ENCODE measurements around the gene SSBP2. TPM values are rescaled to one million over a fixed set of nuclear protein-coding genes. Genes with fewer than 3 reads are reported as not detected.
"Not testable (repeated sequence)": the region's sequence is repeated elsewhere in the genome, so short reads cannot be mapped to it uniquely, and the experiment has no call there.

SSBP2 gene
- total RNA-seq, 6 donors from 2014 or later = 23.0 to 110 (median 32.9) TPM

- no peaks in the 10 kb centered on the region for H3K36me3 ChIP-seq
- no peak for ATAC-seq (ENCODE audit: low FRiP score in 2 of 2)
- TF ChIP-seq POLR2AphosphoS5 (IDR thresholded peaks at IDR 0.05) = no peak
- no peak for TF ChIP-seq POLR2A (IDR thresholded peaks at IDR 0.05)
- no peak for TF ChIP-seq CTCF (IDR thresholded peaks at IDR 0.05)
- TF ChIP-seq EP300 (IDR thresholded peaks at IDR 0.05) = no peak
- H3K27ac ChIP-seq = no peak overlapping the region
- H3K27me3 ChIP-seq = no peaks in the 10 kb centered on the region
- H3K4me3 ChIP-seq = no peak overlapping the region
- peaks cover 0 to 6% (median 0%) of the 10 kb centered on the region in 4 donors for H3K4me1 ChIP-seq
- DNase-seq = no peak
- 0 to 100% methylated on average over 1 of the region's 1 CpG for WGBS, 2 donors
- H3K9me3 ChIP-seq = no peaks in the 10 kb centered on the region
Observed at GRCh38 chr5:81631621-81632020, 119.3 kb downstream of the SSBP2 start.

- TF ChIP-seq EP300 (IDR thresholded peaks at IDR 0.05) (no peak), CTCF (IDR thresholded peaks at IDR 0.05) (no peak), POLR2A (IDR thresholded peaks at IDR 0.05) (no peak), POLR2AphosphoS5 (IDR thresholded peaks at IDR 0.05) (no peak)
- whole genome bisulfite sequencing, 2 donors = 59 to 71% methylated on average over 7 of the region's 7 CpGs
Observed at GRCh38 chr5:81631124-81631523, 119.8 kb downstream of the SSBP2 start.

DNA sequence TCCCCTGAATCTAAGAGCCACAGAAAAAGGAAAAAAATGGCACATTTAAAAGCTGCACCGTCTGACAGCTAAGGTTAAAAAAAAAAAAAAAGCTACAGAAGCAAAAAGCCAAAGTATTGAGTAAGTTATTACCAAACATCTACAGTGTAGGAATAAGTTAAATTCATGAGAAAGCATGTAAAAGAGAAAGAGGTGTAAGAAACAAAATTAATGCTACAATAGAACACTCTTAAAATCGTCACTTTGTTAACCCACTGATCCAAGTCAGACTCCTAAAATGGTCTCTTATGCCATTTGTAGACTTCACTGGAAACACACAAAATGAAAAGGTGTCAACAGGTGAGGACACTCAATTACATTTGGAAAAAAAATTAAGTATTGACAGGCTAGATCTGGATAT, 120.2 kb downstream of the SSBP2 start:
- no peak for TF ChIP-seq POLR2AphosphoS5 (IDR thresholded peaks at IDR 0.05)
- TF ChIP-seq EP300 (IDR thresholded peaks at IDR 0.05) = no peak
- TF ChIP-seq POLR2A (IDR thresholded peaks at IDR 0.05) = no peak
- TF ChIP-seq CTCF (IDR thresholded peaks at IDR 0.05) = no peak
- H3K4me3 ChIP-seq = no peak overlapping the region
- 53 to 64% methylated on average over 2 of the region's 2 CpGs for WGBS, 2 donors
- H3K36me3 ChIP-seq = no peaks in the 10 kb centered on the region
- ATAC-seq (ENCODE audit: low FRiP score in 2 of 2) (no peak), DNase-seq (no peak)
- H3K27me3 ChIP-seq = no peaks in the 10 kb centered on the region
- no peaks in the 10 kb centered on the region for H3K9me3 ChIP-seq
- peaks cover 0 to 6% (median 0%) of the 10 kb centered on the region in 4 donors for H3K4me1 ChIP-seq
- no peak overlapping the region for H3K27ac ChIP-seq

More at GRCh38 chr5:81631124-81631523, 119.8 kb downstream of the SSBP2 start:
- Histone ChIP-seq H3K4me1 (peaks cover 0 to 6% (median 0%) of the 10 kb centered on the region in 4 donors), H3K9me3 (no peaks in the 10 kb centered on the region), H3K27ac (no peak overlapping the region), H3K4me3 (no peak overlapping the region), H3K27me3 (no peaks in the 10 kb centered on the region), H3K36me3 (no peaks in the 10 kb centered on the region)
- no peak for DNase-seq
- ATAC-seq (ENCODE audit: low FRiP score in 2 of 2) = no peak

DNA sequence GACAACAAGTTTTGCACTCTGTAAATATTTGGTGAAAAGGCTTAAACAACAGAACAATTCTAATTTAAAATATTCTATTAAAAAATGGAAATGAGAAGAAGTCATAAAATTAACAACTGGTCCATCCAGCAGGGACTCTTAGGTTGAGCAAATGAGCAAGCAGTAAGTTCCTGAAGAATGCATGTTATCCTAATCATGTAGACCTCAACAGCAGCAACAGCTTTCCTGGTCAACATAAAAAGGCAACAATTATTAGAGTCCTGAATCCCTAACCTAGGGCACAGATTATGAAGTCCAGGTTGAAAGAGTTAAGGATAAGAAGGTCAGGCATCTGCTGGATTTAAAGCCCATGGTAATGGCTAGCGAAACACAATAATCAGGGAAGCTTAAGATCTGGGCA, 120.9 kb downstream of the SSBP2 start:
- Histone ChIP-seq H3K9me3 (no peaks in the 10 kb centered on the region), H3K27me3 (no peaks in the 10 kb centered on the region), H3K4me1 (peaks cover 0 to 6% (median 0%) of the 10 kb centered on the region in 4 donors), H3K36me3 (no peaks in the 10 kb centered on the region), H3K4me3 (no peak overlapping the region), H3K27ac (no peak overlapping the region)
- TF ChIP-seq POLR2A (IDR thresholded peaks at IDR 0.05) (no peak), POLR2AphosphoS5 (IDR thresholded peaks at IDR 0.05) (no peak), EP300 (IDR thresholded peaks at IDR 0.05) (no peak), CTCF (IDR thresholded peaks at IDR 0.05) (no peak)
- WGBS, 2 donors = 95 to 96% methylated on average over 1 of the region's 1 CpG
- ATAC-seq (ENCODE audit: low FRiP score in 2 of 2) = no peak
- no peak for DNase-seq

DNA sequence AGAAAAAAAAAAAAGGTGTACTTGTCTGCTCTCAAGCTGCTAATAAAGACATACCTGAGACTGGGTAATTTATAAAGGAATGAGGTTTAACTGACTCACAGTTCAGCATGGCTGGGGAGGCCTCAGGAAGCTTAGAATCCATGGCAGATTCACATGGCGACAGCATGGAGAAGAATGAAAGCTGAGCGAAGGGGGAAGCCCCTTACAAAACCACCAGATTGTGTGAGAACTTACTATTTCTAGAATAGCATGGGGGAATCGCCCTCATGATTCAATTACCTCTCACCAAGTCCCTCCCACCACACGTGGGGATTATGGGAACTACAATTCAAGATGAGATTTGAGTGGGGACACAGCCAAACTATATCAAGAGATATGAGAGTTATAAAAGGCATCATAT, 122.8 kb downstream of the SSBP2 start:
- WGBS, 2 donors = 87 to 94% methylated on average over 4 of the region's 4 CpGs

More for the DNA sequence above, 122.8 kb downstream of the SSBP2 start:
- H3K4me3 ChIP-seq; H3K27me3 ChIP-seq; ATAC-seq (ENCODE audit: low FRiP score in 2 of 2); DNase-seq; H3K4me1 ChIP-seq; H3K9me3 ChIP-seq; H3K27ac ChIP-seq; H3K36me3 ChIP-seq: not testable (repeated sequence)
